Measurements from ENCODE around the gene SMIM8. TPM values are rescaled to one million over a fixed set of nuclear protein-coding genes. Genes with fewer than 3 reads are reported as not detected.
"Not testable (repeated sequence)": the region's sequence is repeated elsewhere in the genome, so short reads cannot be mapped to it uniquely, and the experiment has no call there.

SMIM8 gene
- polyA plus RNA-seq, result 10.4 TPM

GRCh38 chr6:87322304-87323212 is at the start of gene SMIM8:
SMIM8 (plus strand) TSS chr6:87322588; CDS start chr6:87337032, 14,444 bp downstream.
- Mint-ChIP-seq H3K9me3 (peaks cover 0 to 3% (median 0%) of the 10 kb centered on the region in 3 donors), H3K27me3 (no peaks in the 10 kb centered on the region), H3K4me1 (peaks cover 4 to 11% (median 7%) of the 10 kb centered on the region in 3 donors), H3K4me3 (peak within 1 kb of the TSS; percentile 93 to 99 (median 98)), H3K27ac (peak within 1 kb of the TSS; percentile 48 to 95 (median 90)), H3K36me3 (peaks cover 3% of the 10 kb centered on the region)

- H3K27me3 Mint-ChIP-seq, result no peaks in the 10 kb centered on the region
- peaks cover 7 to 9% (median 8%) of the 10 kb centered on the region in 3 donors for H3K4me1 Mint-ChIP-seq
- H3K27ac Mint-ChIP-seq, result peak overlapping the region in 1 of 3 donors; percentile 17
- H3K9me3 Mint-ChIP-seq, result peaks cover 0 to 4% (median 2%) of the 10 kb centered on the region in 3 donors
- no peak overlapping the region for H3K4me3 Mint-ChIP-seq
- peaks cover 3% of the 10 kb centered on the region for H3K36me3 Mint-ChIP-seq
Measured at GRCh38 chr6:87274660-87275274, 47.6 kb upstream of the SMIM8 start.

GRCh38 chr6:87276624-87277023 is 45.8 kb upstream of the SMIM8 start:
- Mint-ChIP-seq H3K4me1 (peaks cover 8 to 9% (median 8%) of the 10 kb centered on the region in 3 donors), H3K27ac (no peak overlapping the region), H3K27me3 (no peaks in the 10 kb centered on the region), H3K9me3 (peaks cover 0 to 2% (median 0%) of the 10 kb centered on the region in 3 donors), H3K4me3 (no peak overlapping the region), H3K36me3 (no peaks in the 10 kb centered on the region)

- Mint-ChIP-seq H3K4me1 (peaks cover 8 to 9% (median 8%) of the 10 kb centered on the region in 3 donors), H3K36me3 (no peaks in the 10 kb centered on the region), H3K9me3 (peaks cover 0 to 2% (median 0%) of the 10 kb centered on the region in 3 donors), H3K4me3 (no peak overlapping the region), H3K27ac (no peak overlapping the region), H3K27me3 (no peaks in the 10 kb centered on the region)
Measured at GRCh38 chr6:87277123-87277522, 45.3 kb upstream of the SMIM8 start.

GRCh38 chr6:87279196-87279595 is 43.2 kb upstream of the SMIM8 start:
- Mint-ChIP-seq H3K36me3 (no peaks in the 10 kb centered on the region), H3K9me3 (no peaks in the 10 kb centered on the region)

GRCh38 chr6:87281426-87281825 is 41.0 kb upstream of the SMIM8 start:
- peaks cover 6 to 9% (median 8%) of the 10 kb centered on the region in 3 donors for H3K4me1 Mint-ChIP-seq
- H3K9me3 Mint-ChIP-seq, result no peaks in the 10 kb centered on the region
- H3K27me3 Mint-ChIP-seq, result peaks cover 7% of the 10 kb centered on the region
- H3K4me3 Mint-ChIP-seq, result no peak overlapping the region
- H3K36me3 Mint-ChIP-seq, result peaks cover 2% of the 10 kb centered on the region
- H3K27ac Mint-ChIP-seq, result no peak overlapping the region

More at GRCh38 chr6:87279196-87279595, 43.2 kb upstream of the SMIM8 start:
- Mint-ChIP-seq H3K4me3 (peak overlapping the region in 1 of 4 donors; percentile 86), H3K27me3 (no peaks in the 10 kb centered on the region), H3K4me1 (peaks cover 6 to 9% (median 8%) of the 10 kb centered on the region in 3 donors), H3K27ac (peak overlapping the region in 1 of 3 donors; percentile 76)

- H3K27ac Mint-ChIP-seq, result no peak overlapping the region
- no peak overlapping the region for H3K4me3 Mint-ChIP-seq
- peaks cover 2% of the 10 kb centered on the region for H3K36me3 Mint-ChIP-seq
- peaks cover 6 to 9% (median 8%) of the 10 kb centered on the region in 3 donors for H3K4me1 Mint-ChIP-seq
- no peaks in the 10 kb centered on the region for H3K9me3 Mint-ChIP-seq
- H3K27me3 Mint-ChIP-seq, result peaks cover 13% of the 10 kb centered on the region
Measured at GRCh38 chr6:87282743-87283142, 39.6 kb upstream of the SMIM8 start.

- Mint-ChIP-seq H3K27me3 (peaks cover 15% of the 10 kb centered on the region), H3K27ac (no peak overlapping the region), H3K9me3 (no peaks in the 10 kb centered on the region), H3K4me1 (peaks cover 4 to 9% (median 6%) of the 10 kb centered on the region in 3 donors), H3K36me3 (peaks cover 2% of the 10 kb centered on the region), H3K4me3 (no peak overlapping the region)
Measured at GRCh38 chr6:87283461-87283860, 38.9 kb upstream of the SMIM8 start.

- Mint-ChIP-seq H3K9me3 (no peaks in the 10 kb centered on the region), H3K27ac (no peak overlapping the region), H3K4me1 (no peaks in the 10 kb centered on the region), H3K27me3 (peaks cover 30% of the 10 kb centered on the region), H3K4me3 (no peak overlapping the region), H3K36me3 (peaks cover 5% of the 10 kb centered on the region)
Measured at GRCh38 chr6:87287251-87287650, 35.1 kb upstream of the SMIM8 start.

GRCh38 chr6:87289571-87289970 is 32.8 kb upstream of the SMIM8 start:
- Mint-ChIP-seq H3K4me1 (no peaks in the 10 kb centered on the region), H3K4me3 (no peak overlapping the region), H3K36me3 (peaks cover 7% of the 10 kb centered on the region), H3K27me3 (peaks cover 35% of the 10 kb centered on the region), H3K27ac (no peak overlapping the region), H3K9me3 (no peaks in the 10 kb centered on the region)

- H3K27me3 Mint-ChIP-seq, result peaks cover 35% of the 10 kb centered on the region
- no peak overlapping the region for H3K4me3 Mint-ChIP-seq
Measured at GRCh38 chr6:87291883-87292282, 30.5 kb upstream of the SMIM8 start.

GRCh38 chr6:87293526-87293925 is 28.9 kb upstream of the SMIM8 start:
- H3K4me3 Mint-ChIP-seq, result no peak overlapping the region
- H3K4me1 Mint-ChIP-seq, result no peaks in the 10 kb centered on the region
- peaks cover 39% of the 10 kb centered on the region for H3K27me3 Mint-ChIP-seq
- H3K9me3 Mint-ChIP-seq, result no peaks in the 10 kb centered on the region
- no peak overlapping the region for H3K27ac Mint-ChIP-seq
- peaks cover 5% of the 10 kb centered on the region for H3K36me3 Mint-ChIP-seq

More at GRCh38 chr6:87291883-87292282, 30.5 kb upstream of the SMIM8 start:
- Mint-ChIP-seq H3K4me1 (no peaks in the 10 kb centered on the region), H3K9me3 (no peaks in the 10 kb centered on the region), H3K36me3 (peaks cover 5% of the 10 kb centered on the region), H3K27ac (no peak overlapping the region)

- H3K9me3 Mint-ChIP-seq, result no peaks in the 10 kb centered on the region
- peaks cover 40% of the 10 kb centered on the region for H3K27me3 Mint-ChIP-seq
- H3K4me1 Mint-ChIP-seq, result no peaks in the 10 kb centered on the region
Measured at GRCh38 chr6:87297119-87297518, 25.3 kb upstream of the SMIM8 start.

GRCh38 chr6:87301277-87301676 is 21.1 kb upstream of the SMIM8 start:
- H3K36me3 Mint-ChIP-seq, H3K4me1 Mint-ChIP-seq, H3K4me3 Mint-ChIP-seq, H3K9me3 Mint-ChIP-seq, H3K27ac Mint-ChIP-seq: not testable (repeated sequence)
- H3K27me3 Mint-ChIP-seq, result peaks cover 27% of the 10 kb centered on the region

More at GRCh38 chr6:87297119-87297518, 25.3 kb upstream of the SMIM8 start:
- Mint-ChIP-seq H3K36me3 (peaks cover 1% of the 10 kb centered on the region), H3K27ac (no peak overlapping the region), H3K4me3 (no peak overlapping the region)

- no peaks in the 10 kb centered on the region for H3K4me1 Mint-ChIP-seq
- H3K9me3 Mint-ChIP-seq, result peaks cover 0 to 3% (median 0%) of the 10 kb centered on the region in 3 donors
- peak overlapping the region in 1 of 4 donors; percentile 19 for H3K4me3 Mint-ChIP-seq
- H3K27ac Mint-ChIP-seq, result no peak overlapping the region
- no peaks in the 10 kb centered on the region for H3K36me3 Mint-ChIP-seq
- peaks cover 5% of the 10 kb centered on the region for H3K27me3 Mint-ChIP-seq
Measured at GRCh38 chr6:87308970-87309369, 13.4 kb upstream of the SMIM8 start.
